Stimulated activated CD4-positive, alpha-beta T cell treated with anti-CD3 and anti-CD28 coated beads, Interleukin-4, amount 100 ng/mL, for 48 hours (primary cell): ENCODE data around the gene AKAP12.
"Not testable (repeated sequence)": the region's sequence is repeated elsewhere in the genome, so short reads cannot be mapped to it uniquely, and the experiment has no call there.

Experiments used
- DNase-seq, 2 donors: peaks; one replicate each; pipeline ENCODE4 v3.0.0-alpha.2; 2020; ENCODE audit warnings: low read depth in 2 of 2

Gene AKAP12

GRCh38 chr6:151310279-151310678, 70.5 kb downstream of the AKAP12 start:
- no peak for DNase-seq

- DNase-seq, result no peak
These were observed 71.3 kb downstream of the AKAP12 start for GRCh38 chr6:151310852-151311767.

GRCh38 chr6:151313066-151313491, 73.3 kb downstream of the AKAP12 start:
- no peak for DNase-seq

- DNase-seq, result not testable (repeated sequence)
These were observed 75.9 kb downstream of the AKAP12 start for GRCh38 chr6:151315661-151316060.

GRCh38 chr6:151317103-151317994, 77.6 kb downstream of the AKAP12 start:
- DNase-seq, result no peak

GRCh38 chr6:151317995-151318365, 78.2 kb downstream of the AKAP12 start:
- no peak for DNase-seq

GRCh38 chr6:151320140-151320539, 80.4 kb downstream of the AKAP12 start:
- DNase-seq, result no peak

GRCh38 chr6:151321438-151321837, 81.7 kb downstream of the AKAP12 start:
- no peak for DNase-seq

GRCh38 chr6:151322570-151322969, 82.8 kb downstream of the AKAP12 start:
- DNase-seq, result no peak

GRCh38 chr6:151323791-151324487, 84.2 kb downstream of the AKAP12 start:
- DNase-seq, result peak; percentile 58 to 68

GRCh38 chr6:151324488-151324825, 84.7 kb downstream of the AKAP12 start:
- DNase-seq, result no peak

- no peak for DNase-seq
These were observed 85.6 kb downstream of the AKAP12 start for GRCh38 chr6:151325075-151326050.

- no peak for DNase-seq
These were observed 86.5 kb downstream of the AKAP12 start for GRCh38 chr6:151326116-151326825.

GRCh38 chr6:151327101-151327500, 87.3 kb downstream of the AKAP12 start:
- no peak for DNase-seq

- DNase-seq, result no peak
These were observed 90.4 kb downstream of the AKAP12 start for GRCh38 chr6:151330130-151330696.

GRCh38 chr6:151335930-151336329, 96.2 kb downstream of the AKAP12 start:
- DNase-seq, result no peak

GRCh38 chr6:151338651-151339200, 99.0 kb downstream of the AKAP12 start:
- no peak for DNase-seq

GRCh38 chr6:151339369-151339768, 99.6 kb downstream of the AKAP12 start:
- no peak for DNase-seq

- no peak for DNase-seq
These were observed 100.6 kb downstream of the AKAP12 start for GRCh38 chr6:151340219-151340978.
